Measurements from ENCODE around the gene TRIM2. TPM values are rescaled to one million over a fixed set of nuclear protein-coding genes. Genes with fewer than 3 reads are reported as not detected.
"Not testable (repeated sequence)": the region's sequence is repeated elsewhere in the genome, so short reads cannot be mapped to it uniquely, and the experiment has no call there.

TRIM2 gene
- 29.6 TPM for polyA plus RNA-seq (2013, experiment 1 of 2; ENCODE audit: insufficient read length)
- 24.7 TPM for polyA plus RNA-seq (2013, experiment 2 of 2; ENCODE audit: insufficient read length)

GRCh38 chr4:153204247-153204671 is at the start of gene TRIM2:
Gene TRIM2 (plus strand): TSS chr4:153204443. CDS start chr4:153204531, 88 bp downstream.
- peak; percentile 66 for DNase-seq

- DNase-seq, result no peak
These were observed 48.6 kb upstream of the TRIM2 start for GRCh38 chr4:153155686-153156085.

GRCh38 chr4:153156263-153156662 is 48.0 kb upstream of the TRIM2 start:
- peak; percentile 75 for DNase-seq

GRCh38 chr4:153156721-153157120 is 47.5 kb upstream of the TRIM2 start:
- DNase-seq, result no peak

GRCh38 chr4:153159016-153159415 is 45.2 kb upstream of the TRIM2 start:
- no peak for DNase-seq

- peak; percentile 84 for DNase-seq
These were observed 44.5 kb upstream of the TRIM2 start for GRCh38 chr4:153159728-153160221.

- no peak for DNase-seq
These were observed 43.4 kb upstream of the TRIM2 start for GRCh38 chr4:153160821-153161220.

- peak; percentile 59 for DNase-seq
These were observed 42.8 kb upstream of the TRIM2 start for GRCh38 chr4:153161226-153161963.

GRCh38 chr4:153165236-153165635 is 39.0 kb upstream of the TRIM2 start:
- not testable (repeated sequence) for DNase-seq

GRCh38 chr4:153166716-153167501 is 37.3 kb upstream of the TRIM2 start:
- DNase-seq, result peak; percentile 75

GRCh38 chr4:153169776-153170175 is 34.5 kb upstream of the TRIM2 start:
- DNase-seq, result no peak

GRCh38 chr4:153170407-153170806 is 33.8 kb upstream of the TRIM2 start:
- no peak for DNase-seq

- no peak for DNase-seq
These were observed 29.2 kb upstream of the TRIM2 start for GRCh38 chr4:153174821-153175567.

- DNase-seq, result no peak
These were observed 27.3 kb upstream of the TRIM2 start for GRCh38 chr4:153176938-153177337.

GRCh38 chr4:153177841-153178240 is 26.4 kb upstream of the TRIM2 start:
- DNase-seq, result no peak

GRCh38 chr4:153179100-153179499 is 25.1 kb upstream of the TRIM2 start:
- DNase-seq, result no peak

GRCh38 chr4:153181293-153181692 is 22.9 kb upstream of the TRIM2 start:
- no peak for DNase-seq

GRCh38 chr4:153181700-153182099 is 22.5 kb upstream of the TRIM2 start:
- DNase-seq, result no peak

GRCh38 chr4:153183146-153183545 is 21.1 kb upstream of the TRIM2 start:
- DNase-seq, result no peak

GRCh38 chr4:153185331-153185852 is 18.9 kb upstream of the TRIM2 start:
- no peak for DNase-seq

GRCh38 chr4:153186046-153186728 is 18.1 kb upstream of the TRIM2 start:
- no peak for DNase-seq
